SU-DHL-6 (cell line): ENCODE data around the gene PMEPA1.

Experiments
- H2AFZ ChIP-seq: fragments of 200-600 bp; sonication (generic); 2 replicates; pipeline ENCODE4 v1.6.1; 2014; ENCODE audit warnings: low read depth, mild to moderate bottlenecking, moderate library complexity, mixed read lengths, antibody characterized with exemption, low read length; ENCODE audit not compliant: severe bottlenecking
- H3F3A ChIP-seq: fragments of 200-600 bp; shearing (Covaris generic); 2 replicates; pipeline ENCODE4 v1.6.0; 2016; ENCODE audit warnings: antibody characterized with exemption, mild to moderate bottlenecking; ENCODE audit not compliant: insufficient read depth
- H3K27ac ChIP-seq: fragments of 200-600 bp; sonication (generic); 2 replicates; pipeline ENCODE4 v1.5.1; 2016; ENCODE audit warnings: low read depth, mild to moderate bottlenecking, low read length, moderate library complexity, mixed read lengths
- H3K27me3 ChIP-seq: fragments of 200-600 bp; sonication (generic), shearing (Covaris generic); 2 replicates; pipeline ENCODE4 v1.6.0; 2014; ENCODE audit warnings: mild to moderate bottlenecking, low read length
- H3K36me3 ChIP-seq: fragments of 200-600 bp; sonication (generic); 2 replicates; pipeline ENCODE4 v1.6.1; 2014; ENCODE audit warnings: mild to moderate bottlenecking, low read length, mixed read lengths
- H3K4me2 ChIP-seq: fragments of 300-600, 200-600 bp; shearing (Covaris generic), sonication (generic); 2 replicates; pipeline ENCODE4 v1.6.0; 2014; ENCODE audit warnings: low read length, low read depth, mild to moderate bottlenecking; ENCODE audit not compliant: poor library complexity, severe bottlenecking
- H3K4me3 ChIP-seq: fragments of 200-600 bp; sonication (generic); 2 replicates; pipeline ENCODE4 v1.5.1; 2014; ENCODE audit warnings: antibody characterized with exemption, low read length, mild to moderate bottlenecking, mixed read lengths; ENCODE audit not compliant: insufficient read depth, poor library complexity, severe bottlenecking
- H3K79me2 ChIP-seq: fragments of 200-600 bp; sonication (generic); 2 replicates; pipeline ENCODE4 v1.6.1; 2014; ENCODE audit warnings: mild to moderate bottlenecking, low read length, moderate library complexity; ENCODE audit not compliant: insufficient read depth
- H3K9ac ChIP-seq: fragments of 200-600 bp; sonication (generic); 2 replicates; pipeline ENCODE4 v1.7.0; 2014; ENCODE audit warnings: mild to moderate bottlenecking, low read length
- H3K9me2 ChIP-seq: fragments of 200-600 bp; sonication (generic); replicated peaks from 2 replicates; pipeline ENCODE4 v1.6.1; 2014; ENCODE audit warnings: low read length; ENCODE audit not compliant: insufficient read depth
- H3K9me3 ChIP-seq: fragments of 200-600 bp; sonication (generic); 2 replicates; pipeline ENCODE4 v1.6.1; 2014; ENCODE audit warnings: low read length, mixed read lengths; ENCODE audit not compliant: insufficient read depth
- H4K20me1 ChIP-seq: fragments of 200-600 bp; sonication (generic); 2 replicates; pipeline ENCODE4 v1.6.1; 2014; ENCODE audit warnings: low read depth, mild to moderate bottlenecking, antibody characterized with exemption, low read length, moderate library complexity, mixed read lengths
- CTCF ChIP-seq: fragments of 200-600 bp; sonication (generic); IDR thresholded peaks from one replicate; pipeline ENCODE4 v1.5.1; 2017; ENCODE audit warnings: antibody characterized with exemption, mild to moderate bottlenecking, low read length, moderate library complexity; ENCODE audit not compliant: insufficient read depth, poor library complexity, severe bottlenecking
- EZH2phosphoT487 ChIP-seq: fragments of 200-600 bp; sonication (generic), shearing (Covaris generic); conservative IDR thresholded peaks from 2 replicates; pipeline ENCODE4 v1.6.1; 2018; ENCODE audit warnings: mild to moderate bottlenecking, antibody characterized with exemption, low read length, moderate library complexity, mixed read lengths

The PMEPA1 gene

GRCh38 chr20:57605878-57606277, 103.9 kb downstream of the PMEPA1 start:
- Histone ChIP-seq H3K9ac (no peak overlapping the region), H4K20me1 (no peaks in the 10 kb centered on the region), H3K79me2 (no peaks in the 10 kb centered on the region), H3F3A (no peaks in the 10 kb centered on the region), H3K27ac (no peak overlapping the region), H3K4me2 (no peak overlapping the region), H3K27me3 (no peaks in the 10 kb centered on the region), H3K4me3 (no peak overlapping the region), H3K36me3 (no peaks in the 10 kb centered on the region), H2AFZ (no peak overlapping the region), H3K9me3 (no peaks in the 10 kb centered on the region), H3K9me2 (no peaks in the 10 kb centered on the region)
- no peak for TF ChIP-seq EZH2phosphoT487
- no peak for TF ChIP-seq CTCF

GRCh38 chr20:57605045-57605444, 104.8 kb downstream of the PMEPA1 start:
- Histone ChIP-seq H4K20me1 (no peaks in the 10 kb centered on the region), H3K27me3 (no peaks in the 10 kb centered on the region), H3K4me2 (no peak overlapping the region), H3K9ac (no peak overlapping the region), H3K27ac (no peak overlapping the region), H2AFZ (no peak overlapping the region), H3F3A (no peaks in the 10 kb centered on the region), H3K79me2 (no peaks in the 10 kb centered on the region), H3K36me3 (no peaks in the 10 kb centered on the region), H3K4me3 (no peak overlapping the region), H3K9me3 (no peaks in the 10 kb centered on the region), H3K9me2 (no peaks in the 10 kb centered on the region)
- no peak for TF ChIP-seq CTCF
- no peak for TF ChIP-seq EZH2phosphoT487

DNA sequence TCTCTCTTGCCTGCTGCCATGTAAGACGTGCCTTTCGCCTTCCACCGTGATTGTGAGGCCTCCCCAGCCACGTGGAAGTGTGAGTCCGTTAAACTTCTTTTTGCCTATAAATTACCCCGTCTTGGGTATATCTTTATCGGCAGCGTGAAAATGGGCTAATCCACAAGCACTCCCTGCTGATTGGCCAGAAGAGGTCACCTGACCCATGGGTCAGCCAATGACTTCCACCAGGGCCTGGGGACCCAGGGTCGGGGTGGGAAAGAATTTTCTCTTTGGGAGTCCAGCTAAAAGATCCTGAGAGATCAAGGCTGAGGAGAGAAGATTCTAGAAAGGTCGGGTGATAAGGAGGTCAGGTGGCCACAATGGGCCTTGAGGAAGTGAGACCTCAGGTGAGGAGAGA, 106.7 kb downstream of the PMEPA1 start:
- no peak overlapping the region for H3K27ac ChIP-seq
- H3K4me2 ChIP-seq: no peak overlapping the region
- H3K79me2 ChIP-seq: no peaks in the 10 kb centered on the region
- H3K9ac ChIP-seq: no peak overlapping the region
- H3K9me2 ChIP-seq: no peaks in the 10 kb centered on the region
- no peaks in the 10 kb centered on the region for H3K36me3 ChIP-seq
- H2AFZ ChIP-seq: no peak overlapping the region
- TF ChIP-seq EZH2phosphoT487 (no peak), CTCF (no peak)
- H3F3A ChIP-seq: no peaks in the 10 kb centered on the region
- no peaks in the 10 kb centered on the region for H4K20me1 ChIP-seq
- no peaks in the 10 kb centered on the region for H3K27me3 ChIP-seq
- no peak overlapping the region for H3K4me3 ChIP-seq
- no peaks in the 10 kb centered on the region for H3K9me3 ChIP-seq
